Suppressor macrophage treated with lipopolysaccharide for 4 hours (primary cell): Measurements from ENCODE around the gene SLC14A1.
"Not testable (repeated sequence)": the region's sequence is repeated elsewhere in the genome, so short reads cannot be mapped to it uniquely, and the experiment has no call there.

ENCODE experiments used
- DNase-seq: peaks from one replicate; pipeline ENCODE4 v3.0.0-alpha.2; 2020

The SLC14A1 gene

GRCh38 chr18:45724601-45725000 lies 620 bp downstream of the SLC14A1 start:
- no peak for DNase-seq

- no peak for DNase-seq
Measured at GRCh38 chr18:45725336-45725735, 1.4 kb downstream of the SLC14A1 start.

- DNase-seq = no peak
Measured at GRCh38 chr18:45726603-45727002, 2.6 kb downstream of the SLC14A1 start.

GRCh38 chr18:45727068-45727467 lies 3.1 kb downstream of the SLC14A1 start:
- DNase-seq = no peak

GRCh38 chr18:45728336-45729010 lies 4.5 kb downstream of the SLC14A1 start:
- no peak for DNase-seq

GRCh38 chr18:45730832-45731575 lies 7.0 kb downstream of the SLC14A1 start:
- no peak for DNase-seq

- no peak for DNase-seq
Measured at GRCh38 chr18:45731716-45732115, 7.7 kb downstream of the SLC14A1 start.

GRCh38 chr18:45733535-45733934 lies 9.6 kb downstream of the SLC14A1 start:
- DNase-seq = no peak

GRCh38 chr18:45734505-45734904 lies 10.5 kb downstream of the SLC14A1 start:
- DNase-seq = no peak

- DNase-seq = no peak
Measured at GRCh38 chr18:45734944-45735343, 11.0 kb downstream of the SLC14A1 start.

GRCh38 chr18:45738660-45739059 lies 14.7 kb downstream of the SLC14A1 start:
- DNase-seq = peak; percentile 20

- DNase-seq = no peak
Measured at GRCh38 chr18:45739268-45739667, 15.3 kb downstream of the SLC14A1 start.

- no peak for DNase-seq
Measured at GRCh38 chr18:45739848-45740247, 15.9 kb downstream of the SLC14A1 start.

- no peak for DNase-seq
Measured at GRCh38 chr18:45741056-45741455, 17.1 kb downstream of the SLC14A1 start.

- no peak for DNase-seq
Measured at GRCh38 chr18:45745817-45746461, 22.0 kb downstream of the SLC14A1 start.

GRCh38 chr18:45748501-45748900 lies 24.5 kb downstream of the SLC14A1 start:
- no peak for DNase-seq

- no peak for DNase-seq
Measured at GRCh38 chr18:45749918-45750689, 26.1 kb downstream of the SLC14A1 start.

GRCh38 chr18:45751766-45752165 lies 27.8 kb downstream of the SLC14A1 start:
- DNase-seq = peak; percentile 33

GRCh38 chr18:45752681-45753080 lies 28.7 kb downstream of the SLC14A1 start:
- DNase-seq = no peak

- no peak for DNase-seq
Measured at GRCh38 chr18:45753286-45753685, 29.3 kb downstream of the SLC14A1 start.

- no peak for DNase-seq
Measured at GRCh38 chr18:45755934-45756333, 32.0 kb downstream of the SLC14A1 start.

- DNase-seq = no peak
Measured at GRCh38 chr18:45757005-45757404, 33.0 kb downstream of the SLC14A1 start.

- DNase-seq = not testable (repeated sequence)
Measured at GRCh38 chr18:45757644-45758043, 33.7 kb downstream of the SLC14A1 start.
